ENCODE measurements around the gene EIF1AD.

EIF1AD gene

GRCh38 chr11:65947133-65947532 is 54.8 kb downstream of the EIF1AD start:
- no peak for DNase-seq (ENCODE audit: extremely low read depth, low read depth)
- no peak for TF ChIP-seq CTCF (IDR thresholded peaks at IDR 0.05; ENCODE audit: low read depth, low read length, missing control alignments)
- H3K4me3 ChIP-seq (replicated peaks; ENCODE audit: low read depth, low read length), result no peak overlapping the region

GRCh38 chr11:65946655-65947054 is 55.3 kb downstream of the EIF1AD start:
- no peak overlapping the region for H3K4me3 ChIP-seq (replicated peaks; ENCODE audit: low read depth, low read length)
- no peak for TF ChIP-seq CTCF (IDR thresholded peaks at IDR 0.05; ENCODE audit: low read depth, low read length, missing control alignments)
- DNase-seq (ENCODE audit: extremely low read depth, low read depth), result no peak
